CD4-positive, alpha-beta memory T cell (primary cell): ENCODE results near the gene CHD8. TPM values are rescaled to one million over a fixed set of nuclear protein-coding genes. Genes with fewer than 3 reads are reported as not detected.
A peak's percentile ranks its signal among the peaks of the same experiment; 100 is the strongest.
"Not testable (repeated sequence)": the region's sequence is repeated elsewhere in the genome, so short reads cannot be mapped to it uniquely, and the experiment has no call there.

ENCODE experiments used
- CTCF ChIA-PET: fragments of 350-600 bp; sonication (Branson Sonifier 250); formaldehyde crosslinking; loops from one replicate; lab custom pipeline; 2021; ENCODE audit warnings: inconsistent platforms; ENCODE audit not compliant: partially characterized antibody; lab: Charles Lee
- POLR2A ChIA-PET: fragments of 350-600 bp; sonication (Branson Sonifier 250); formaldehyde crosslinking; loops from one replicate; lab custom pipeline; 2021; ENCODE audit not compliant: partially characterized antibody; lab: Charles Lee
- DNase-seq, 5 donors: peaks; one replicate each; pipeline versions ENCODE4 v3.0.0 to v3.0.0-alpha.2; 2020 to 2022; ENCODE audit warnings: mixed read lengths in 1 of 5
- H3K27ac ChIP-seq: one replicate; pipeline ENCODE4 v1.7.0; 2013; ENCODE audit warnings: low read depth, low read length
- H3K27me3 ChIP-seq: 2 replicates; pipeline ENCODE4 v1.7.0; 2013; ENCODE audit warnings: mild to moderate bottlenecking, low read length, moderate library complexity; ENCODE audit not compliant: insufficient read depth
- H3K36me3 ChIP-seq: 2 replicates; pipeline ENCODE4 v1.7.0; 2013; ENCODE audit warnings: mild to moderate bottlenecking, low read length, moderate library complexity; ENCODE audit not compliant: insufficient read depth
- H3K4me1 ChIP-seq: 2 replicates; pipeline ENCODE4 v1.7.0; 2013; ENCODE audit warnings: mild to moderate bottlenecking, low read length, moderate library complexity; ENCODE audit not compliant: insufficient read depth
- H3K4me3 ChIP-seq, 2 donors: one replicate each; pipeline ENCODE4 v1.7.0; 2013; ENCODE audit warnings: low read length in 2 of 2, mild to moderate bottlenecking in 1 of 2
- H3K9me3 ChIP-seq, 2 donors: one replicate each; pipeline ENCODE4 v1.7.0; 2013; ENCODE audit warnings: low read length in 2 of 2, control low read depth in 1 of 2; ENCODE audit not compliant: control insufficient read depth in 1 of 2
- H3K27ac Mint-ChIP-seq, 7 donors: one replicate each; pipeline ENCODE4 v1.8.0; 2020 to 2021; ENCODE audit warnings: mixed read lengths in 7 of 7, mild to moderate bottlenecking in 6 of 7, inconsistent platforms in 3 of 7, moderate library complexity in 3 of 7
- H3K27me3 Mint-ChIP-seq, 2 donors: one replicate each; pipeline ENCODE4 v1.8.0; 2020 to 2021; ENCODE audit warnings: mixed read lengths in 2 of 2
- H3K36me3 Mint-ChIP-seq, 2 donors: one replicate each; pipeline ENCODE4 v1.8.0; 2020 to 2021; ENCODE audit warnings: mixed read lengths in 2 of 2, inconsistent platforms in 1 of 2, mild to moderate bottlenecking in 1 of 2
- H3K4me1 Mint-ChIP-seq, 4 donors: one replicate each; pipeline ENCODE4 v1.8.0; 2020 to 2021; ENCODE audit warnings: mixed read lengths in 4 of 4, mild to moderate bottlenecking in 1 of 4
- H3K4me3 Mint-ChIP-seq, 8 donors: one replicate each; pipeline ENCODE4 v1.8.0; 2020 to 2021; ENCODE audit warnings: mixed read lengths in 8 of 8, mild to moderate bottlenecking in 7 of 8, moderate library complexity in 6 of 8, inconsistent platforms in 3 of 8
- H3K9me3 Mint-ChIP-seq, 8 donors: one replicate each; pipeline ENCODE4 v1.8.0; 2020 to 2021; ENCODE audit warnings: mixed read lengths in 8 of 8, mild to moderate bottlenecking in 5 of 8, inconsistent platforms in 3 of 8, moderate library complexity in 1 of 8
- intact Hi-C: fragments of 100-400 bp; cut with micrococcal nuclease; formaldehyde crosslinking; loops from one replicate; pipeline ENCODE4 v1.15.1; 2023
- polyA plus RNA-seq, 2 donors: library from polyadenylated mRNA; unstranded; fragments of 300-500 nt; fragmentation: Illumina TruSeq; gene quantifications; one replicate each; pipeline ENCODE4 v1.2.3, GENCODE V29; 2021
- total RNA-seq, 2 experiments: library from RNA; stranded (reverse); gene quantifications; one replicate each; pipeline ENCODE4 v1.2.3, GENCODE V29; 2021

The CHD8 gene
- total and polyA plus RNA-seq, 4 experiments from 2014 or later = 10.0 to 132 (median 84.7) TPM

DNA sequence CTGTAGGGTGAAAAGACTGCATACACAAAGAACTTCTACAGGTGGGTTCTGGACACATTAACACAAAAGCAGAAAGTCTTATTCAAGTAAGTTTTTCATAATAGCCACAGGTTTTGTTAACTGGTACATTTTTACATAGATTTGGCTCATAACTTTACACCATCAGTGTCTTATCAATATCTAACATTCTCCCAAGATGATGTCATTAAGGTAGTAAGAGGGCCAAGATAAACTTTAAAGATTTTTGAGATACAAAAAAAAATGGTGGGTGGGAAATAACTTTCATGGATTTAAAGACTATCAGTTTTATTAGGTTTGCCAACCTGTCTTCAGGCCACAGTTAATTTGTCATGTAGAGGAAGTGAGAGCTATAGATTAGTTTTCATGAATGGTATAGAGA is 73.8 kb downstream of the CHD8 start:
- Histone ChIP-seq H3K4me1 (peaks cover 50% of the 10 kb centered on the region), H3K27ac (peak overlapping the region; percentile 9), H3K9me3 (no peaks in the 10 kb centered on the region), H3K36me3 (peaks cover 4% of the 10 kb centered on the region), H3K27me3 (no peaks in the 10 kb centered on the region), H3K4me3 (no peak overlapping the region)
- peaks cover 26 to 64% (median 39%) of the 10 kb centered on the region in 4 donors for H3K4me1 Mint-ChIP-seq
- peak overlapping the region in 5 of 7 donors; percentile 31 to 99 (median 83) for H3K27ac Mint-ChIP-seq
- ChIA-PET POLR2A (interaction anchor here (0.9 to 1.2 kb wide), 3 partner anchors 55 to 120 kb away, joined by 3 to 7 read pairs (median 5); partner anchors contain the start of gene CHD8), CTCF (interaction anchor here (1.1 to 1.4 kb wide), 2 partner anchors 74 to 117 kb away, joined by 3 to 4 read pairs; partner anchors contain the start of gene CHD8)
- H3K27me3 Mint-ChIP-seq = no peaks in the 10 kb centered on the region
- peaks cover 0 to 39% of the 10 kb centered on the region in 2 donors for H3K36me3 Mint-ChIP-seq
- no peaks in the 10 kb centered on the region for H3K9me3 Mint-ChIP-seq
- intact Hi-C loops = loop anchor here (5.0 kb wide), 1 partner anchor 700 kb away; the partner anchor contains the start of gene RNASE4
- H3K4me3 Mint-ChIP-seq = peak overlapping the region; percentile 64 to 99 (median 88)
- DNase-seq = no peak

DNA sequence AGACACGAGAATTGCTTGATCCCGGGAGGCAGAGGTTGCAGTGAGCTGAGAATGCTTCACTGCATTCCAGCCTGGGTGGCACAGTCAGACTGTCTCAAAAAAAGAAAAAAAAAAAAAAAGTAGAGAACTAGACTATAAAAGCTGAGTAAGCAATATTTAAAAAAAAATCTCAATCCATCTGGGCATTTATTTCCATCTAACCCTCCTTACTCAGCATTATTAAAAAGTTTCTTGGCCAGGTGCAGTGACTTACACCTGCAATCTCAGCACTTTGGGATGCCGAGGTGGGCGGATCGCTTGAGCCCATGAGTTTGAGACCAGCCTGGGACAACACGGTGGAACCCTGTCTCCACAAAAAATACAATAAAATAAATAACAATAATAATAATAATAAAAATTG is 76.6 kb downstream of the CHD8 start:
- peaks cover 41% of the 10 kb centered on the region for H3K4me1 ChIP-seq
- Mint-ChIP-seq H3K27ac (no peak overlapping the region), H3K4me1 (peaks cover 24 to 60% (median 36%) of the 10 kb centered on the region in 4 donors), H3K36me3 (peaks cover 0 to 39% of the 10 kb centered on the region in 2 donors), H3K4me3 (no peak overlapping the region), H3K27me3 (no peaks in the 10 kb centered on the region), H3K9me3 (no peaks in the 10 kb centered on the region)
- H3K27ac ChIP-seq = no peak overlapping the region
- CTCF ChIA-PET = no interaction called here
- intact Hi-C loops = no loop called here
- H3K27me3 ChIP-seq = no peaks in the 10 kb centered on the region
- no peak overlapping the region for H3K4me3 ChIP-seq
- no peaks in the 10 kb centered on the region for H3K36me3 ChIP-seq
- POLR2A ChIA-PET = no interaction called here
- H3K9me3 ChIP-seq = no peaks in the 10 kb centered on the region
- DNase-seq = no peak

DNA sequence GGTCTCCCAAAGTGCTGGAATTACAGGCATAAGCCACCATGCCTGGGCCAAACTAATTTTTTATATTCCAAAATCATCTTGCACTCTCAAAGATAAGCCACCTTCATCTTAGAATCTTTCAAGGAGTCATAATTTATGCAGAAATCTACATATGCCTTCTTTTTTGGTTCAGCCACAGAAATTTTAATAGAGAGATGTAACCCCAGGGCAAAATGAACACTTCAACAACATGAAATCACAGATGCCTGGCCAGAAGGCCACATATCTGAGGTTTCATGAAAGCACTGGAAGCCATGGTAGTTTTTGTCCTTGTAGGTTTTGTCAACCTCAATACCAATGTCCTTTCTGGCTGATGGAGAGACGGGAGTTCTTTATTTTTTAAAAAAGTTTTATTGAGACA is 81.9 kb downstream of the CHD8 start:
- H3K36me3 Mint-ChIP-seq = peaks cover 20 to 53% of the 10 kb centered on the region in 2 donors
- no peaks in the 10 kb centered on the region for H3K27me3 Mint-ChIP-seq
- Histone ChIP-seq H3K4me3 (no peak overlapping the region), H3K27me3 (no peaks in the 10 kb centered on the region), H3K27ac (no peak overlapping the region), H3K36me3 (peaks cover 28% of the 10 kb centered on the region), H3K4me1 (peaks cover 3% of the 10 kb centered on the region), H3K9me3 (no peaks in the 10 kb centered on the region)
- peaks cover 6 to 20% (median 10%) of the 10 kb centered on the region in 4 donors for H3K4me1 Mint-ChIP-seq
- H3K4me3 Mint-ChIP-seq = no peak overlapping the region
- H3K27ac Mint-ChIP-seq = peak overlapping the region in 3 of 7 donors; percentile 7 to 35 (median 18)
- no peaks in the 10 kb centered on the region for H3K9me3 Mint-ChIP-seq
- intact Hi-C loops = no loop called here
- ChIA-PET CTCF (no interaction called here), POLR2A (no interaction called here)
- DNase-seq = no peak

DNA sequence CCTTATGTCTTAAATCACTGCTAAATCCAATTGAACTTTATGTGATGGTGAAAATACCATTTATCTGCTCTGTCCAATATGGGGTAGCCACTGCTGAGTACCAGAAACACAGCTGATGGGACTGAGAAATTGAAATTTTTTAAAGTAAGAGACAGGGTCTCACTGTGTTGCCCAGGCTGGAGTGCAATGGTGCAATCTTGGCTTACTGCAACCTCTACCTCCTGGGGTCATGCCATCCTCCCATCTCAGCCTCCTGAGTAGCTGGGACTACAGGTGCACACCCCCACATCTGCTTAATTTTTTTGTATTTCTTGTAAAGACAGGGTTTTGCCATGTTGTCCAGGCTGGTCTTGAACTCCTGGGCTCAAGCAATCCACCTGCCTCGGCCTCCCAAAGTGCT is 83.1 kb downstream of the CHD8 start:
- CTCF ChIA-PET = not testable (repeated sequence)
- POLR2A ChIA-PET = interaction anchor here (0.8 kb wide), 1 partner anchor 36 kb away, joined by 4 read pairs; no protein-coding TSS in a partner anchor

DNA sequence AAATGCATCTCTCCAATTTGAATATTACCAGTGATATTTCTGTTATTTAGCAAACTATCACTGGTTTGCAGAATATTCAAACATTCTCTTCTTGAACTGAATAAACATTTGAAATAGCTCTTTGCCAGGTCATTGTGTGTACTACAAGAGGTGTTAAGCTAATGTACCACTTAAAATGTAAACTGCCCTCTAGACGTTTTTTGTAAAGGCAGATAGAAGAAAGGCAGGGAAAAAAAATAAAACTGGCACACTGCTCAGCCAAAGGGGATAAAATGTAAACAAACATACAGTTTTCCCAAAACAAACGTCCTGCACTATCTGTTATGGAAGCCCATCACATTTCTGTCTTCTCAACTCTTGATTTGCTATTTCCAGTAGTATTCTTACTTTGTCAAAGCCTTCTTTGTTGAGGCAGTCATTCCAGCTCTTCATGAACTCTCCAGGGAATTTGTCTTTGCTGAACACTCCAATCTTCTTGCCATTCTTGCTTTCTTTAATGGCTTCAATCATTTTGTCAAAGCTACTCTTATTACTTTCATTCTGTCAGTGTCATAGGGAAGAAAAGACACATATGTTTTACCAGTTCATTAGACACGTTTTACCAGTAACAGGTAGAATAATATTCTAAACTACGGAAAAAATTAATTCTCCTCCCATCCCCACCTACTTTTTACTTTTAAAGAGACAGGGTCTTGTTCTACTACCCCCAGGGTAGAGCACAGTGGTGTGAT is 85.8 kb downstream of the CHD8 start:
- no peak overlapping the region for H3K4me3 ChIP-seq
- H3K4me1 ChIP-seq = no peaks in the 10 kb centered on the region
- peaks cover 66% of the 10 kb centered on the region for H3K36me3 ChIP-seq
- CTCF ChIA-PET = no interaction called here
- Mint-ChIP-seq H3K4me3 (no peak overlapping the region), H3K27me3 (no peaks in the 10 kb centered on the region), H3K4me1 (peaks cover 0 to 9% (median 4%) of the 10 kb centered on the region in 4 donors), H3K9me3 (no peaks in the 10 kb centered on the region), H3K36me3 (peaks cover 44 to 75% of the 10 kb centered on the region in 2 donors), H3K27ac (peak overlapping the region in 1 of 7 donors; percentile 14)
- POLR2A ChIA-PET = interaction anchor here (0.8 kb wide), 1 partner anchor 22 kb away, joined by 3 read pairs; no protein-coding TSS in a partner anchor
- no peak for DNase-seq
- H3K9me3 ChIP-seq = no peaks in the 10 kb centered on the region
- no peak overlapping the region for H3K27ac ChIP-seq
- no peaks in the 10 kb centered on the region for H3K27me3 ChIP-seq
- intact Hi-C loops = no loop called here

More for the DNA sequence above, 83.1 kb downstream of the CHD8 start:
- H3K27me3 Mint-ChIP-seq, H3K4me3 Mint-ChIP-seq, H3K9me3 Mint-ChIP-seq, DNase-seq, intact Hi-C loops, H3K4me3 ChIP-seq, H3K27ac ChIP-seq, H3K27ac Mint-ChIP-seq, H3K4me1 ChIP-seq, H3K27me3 ChIP-seq, H3K9me3 ChIP-seq: not testable (repeated sequence)
- peaks cover 39% of the 10 kb centered on the region for H3K36me3 ChIP-seq
- peaks cover 3 to 13% (median 9%) of the 10 kb centered on the region in 4 donors for H3K4me1 Mint-ChIP-seq
- peaks cover 30 to 62% of the 10 kb centered on the region in 2 donors for H3K36me3 Mint-ChIP-seq

DNA sequence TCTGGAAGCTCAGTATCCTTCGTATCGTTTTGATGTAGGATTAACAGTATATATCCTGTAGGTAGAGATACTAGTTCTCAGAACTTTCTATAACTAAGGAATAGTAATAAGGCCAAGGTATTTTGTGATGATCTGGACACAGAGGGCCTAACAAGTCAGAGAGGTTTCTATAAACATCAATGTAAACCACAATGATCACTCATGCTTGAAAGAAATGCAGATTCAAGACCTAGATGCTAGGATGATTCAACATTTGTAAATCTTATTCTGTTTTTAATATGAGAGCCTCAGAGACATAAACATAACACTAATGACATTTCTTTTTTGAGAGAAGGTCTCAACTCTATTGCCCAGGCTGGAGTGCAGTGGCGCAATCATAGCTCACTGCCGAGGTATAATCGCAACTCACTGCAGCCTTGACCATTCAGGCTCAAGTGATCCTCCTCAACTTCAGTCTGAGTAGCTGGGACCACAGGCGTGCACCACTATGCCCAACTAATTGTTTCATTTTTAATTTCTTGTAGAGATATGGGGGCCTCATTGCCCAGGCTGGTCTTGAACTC is 88.3 kb downstream of the CHD8 start:
- no peaks in the 10 kb centered on the region for H3K9me3 ChIP-seq
- H3K36me3 Mint-ChIP-seq = peaks cover 63 to 89% of the 10 kb centered on the region in 2 donors
- DNase-seq = no peak
- no peak overlapping the region for H3K4me3 Mint-ChIP-seq
- H3K27me3 Mint-ChIP-seq = no peaks in the 10 kb centered on the region
- no peaks in the 10 kb centered on the region for H3K27me3 ChIP-seq
- H3K4me3 ChIP-seq = no peak overlapping the region
- no peaks in the 10 kb centered on the region for H3K4me1 ChIP-seq
- H3K4me1 Mint-ChIP-seq = peaks cover 0 to 4% (median 1%) of the 10 kb centered on the region in 4 donors
- intact Hi-C loops = no loop called here
- ChIA-PET CTCF (no interaction called here), POLR2A (no interaction called here)
- peak overlapping the region in 1 of 7 donors; percentile 35 for H3K27ac Mint-ChIP-seq
- H3K9me3 Mint-ChIP-seq = no peaks in the 10 kb centered on the region
- no peak overlapping the region for H3K27ac ChIP-seq
- H3K36me3 ChIP-seq = peaks cover 90% of the 10 kb centered on the region

DNA sequence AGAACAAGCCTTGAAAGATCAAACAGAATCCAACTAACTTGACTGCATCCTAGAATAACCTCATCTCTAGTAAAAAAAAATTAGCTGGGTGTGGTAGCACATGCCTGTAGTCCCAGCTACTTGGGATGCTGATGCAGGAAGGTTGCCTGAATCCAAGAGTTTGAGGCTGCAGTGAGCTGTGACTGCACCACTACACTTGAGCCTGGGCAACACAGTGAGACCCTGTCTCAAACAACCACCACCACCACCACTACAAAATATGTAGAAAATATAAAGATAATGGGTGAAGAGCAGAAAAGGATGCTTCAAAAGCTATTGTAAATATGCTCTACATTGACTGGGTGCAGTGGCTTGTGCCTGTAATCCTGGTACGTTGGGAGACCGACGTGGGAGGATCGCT is 99.4 kb downstream of the CHD8 start:
- Histone ChIP-seq H3K36me3 (peaks cover 70% of the 10 kb centered on the region), H3K9me3 (no peaks in the 10 kb centered on the region), H3K4me3 (no peak overlapping the region), H3K27me3 (no peaks in the 10 kb centered on the region), H3K4me1 (no peaks in the 10 kb centered on the region), H3K27ac (no peak overlapping the region)
- peaks cover 77 to 90% of the 10 kb centered on the region in 2 donors for H3K36me3 Mint-ChIP-seq
- intact Hi-C loops = loop anchor here (10.0 kb wide), 1 partner anchor 198 kb away; no protein-coding TSS in a partner anchor
- DNase-seq = no peak
- peak overlapping the region in 2 of 7 donors; percentile 13 to 68 for H3K27ac Mint-ChIP-seq
- no peak overlapping the region for H3K4me3 Mint-ChIP-seq
- H3K9me3 Mint-ChIP-seq = no peaks in the 10 kb centered on the region
- ChIA-PET POLR2A (no interaction called here), CTCF (no interaction called here)
- H3K27me3 Mint-ChIP-seq = no peaks in the 10 kb centered on the region
- H3K4me1 Mint-ChIP-seq = no peaks in the 10 kb centered on the region
